Measurements from ENCODE around the gene VRK1. TPM values are rescaled to one million over a fixed set of nuclear protein-coding genes. Genes with fewer than 3 reads are reported as not detected.

Gene VRK1
- total RNA-seq, 2 experiments from 2014 or later, result 97.5 to 97.9 TPM

- H3K27ac ChIP-seq (ENCODE audit: low read depth, low read length, poor library complexity, severe bottlenecking), result no peak overlapping the region
- no peak overlapping the region for H3K4me2 ChIP-seq (ENCODE audit: low read length)
- no peaks in the 10 kb centered on the region for H3K9me3 ChIP-seq (ENCODE audit: low read length)
- no peaks in the 10 kb centered on the region for H3K9me2 ChIP-seq (ENCODE audit: insufficient read depth, low read length)
- BruUV-seq (replicated peaks), result no TSS peak
- H3K4me1 ChIP-seq (ENCODE audit: insufficient read depth, low read length, poor library complexity, severe bottlenecking), result no peaks in the 10 kb centered on the region
- H3K4me3 ChIP-seq (ENCODE audit: low read depth, low read length, poor library complexity, severe bottlenecking), result no peak overlapping the region
- H3K36me3 ChIP-seq (ENCODE audit: insufficient read depth, low read length), result no peaks in the 10 kb centered on the region
- no peaks in the 10 kb centered on the region for H3K79me2 ChIP-seq (ENCODE audit: insufficient read depth, low read depth, low read length)
- intact Hi-C loops (cut with micrococcal nuclease; ENCODE audit: unreplicated experiment), result no loop called here
- H2AFZ ChIP-seq (ENCODE audit: low read length), result no peak overlapping the region
- ChIA-PET CTCF (ENCODE audit: unreplicated experiment) (no interaction called here), POLR2A (no interaction called here)
- TF ChIP-seq CTCF (conservative IDR thresholded peaks at IDR 0.05; ENCODE audit: low read length) (no peak), EZH2phosphoT487 (IDR thresholded peaks at IDR 0.05; ENCODE audit: borderline replicate concordance, low read depth, low read length) (no peak)
- H4K20me1 ChIP-seq (ENCODE audit: insufficient read depth, low read length), result no peaks in the 10 kb centered on the region
- DNase-seq (ENCODE audit: low spot score), result no peak
Observed at GRCh38 chr14:96772929-96773328, 24.3 kb upstream of the VRK1 start.

GRCh38 chr14:96776791-96777190 is 20.4 kb upstream of the VRK1 start:
- Histone ChIP-seq H3K27ac (ENCODE audit: low read depth, low read length, poor library complexity, severe bottlenecking) (no peak overlapping the region), H2AFZ (ENCODE audit: low read length) (no peak overlapping the region), H4K20me1 (ENCODE audit: insufficient read depth, low read length) (no peaks in the 10 kb centered on the region), H3K36me3 (ENCODE audit: insufficient read depth, low read length) (no peaks in the 10 kb centered on the region), H3K9me2 (ENCODE audit: insufficient read depth, low read length) (no peaks in the 10 kb centered on the region), H3K4me3 (ENCODE audit: low read depth, low read length, poor library complexity, severe bottlenecking) (no peak overlapping the region), H3K4me2 (ENCODE audit: low read length) (no peak overlapping the region), H3K4me1 (ENCODE audit: insufficient read depth, low read length, poor library complexity, severe bottlenecking) (no peaks in the 10 kb centered on the region), H3K79me2 (ENCODE audit: insufficient read depth, low read depth, low read length) (no peaks in the 10 kb centered on the region), H3K9me3 (ENCODE audit: low read length) (no peaks in the 10 kb centered on the region)
- intact Hi-C loops (cut with micrococcal nuclease; ENCODE audit: unreplicated experiment), result no loop called here
- ChIA-PET POLR2A (interaction anchor here (0.6 kb wide), 2 partner anchors 123 to 251 kb away, joined by 3 to 5 read pairs; no protein-coding TSS in a partner anchor), CTCF (ENCODE audit: unreplicated experiment) (no interaction called here)
- TF ChIP-seq EZH2phosphoT487 (IDR thresholded peaks at IDR 0.05; ENCODE audit: borderline replicate concordance, low read depth, low read length) (no peak), CTCF (conservative IDR thresholded peaks at IDR 0.05; ENCODE audit: low read length) (no peak)
- no TSS peak for BruUV-seq (replicated peaks)
- no peak for DNase-seq (ENCODE audit: low spot score)

- Histone ChIP-seq H3K4me3 (ENCODE audit: low read depth, low read length, poor library complexity, severe bottlenecking) (no peak overlapping the region), H3K79me2 (ENCODE audit: insufficient read depth, low read depth, low read length) (no peaks in the 10 kb centered on the region), H3K4me1 (ENCODE audit: insufficient read depth, low read length, poor library complexity, severe bottlenecking) (no peaks in the 10 kb centered on the region), H3K36me3 (ENCODE audit: insufficient read depth, low read length) (no peaks in the 10 kb centered on the region), H3K9me3 (ENCODE audit: low read length) (no peaks in the 10 kb centered on the region), H4K20me1 (ENCODE audit: insufficient read depth, low read length) (no peaks in the 10 kb centered on the region), H2AFZ (ENCODE audit: low read length) (no peak overlapping the region), H3K4me2 (ENCODE audit: low read length) (no peak overlapping the region), H3K9me2 (ENCODE audit: insufficient read depth, low read length) (no peaks in the 10 kb centered on the region), H3K27ac (ENCODE audit: low read depth, low read length, poor library complexity, severe bottlenecking) (no peak overlapping the region)
- no peak for DNase-seq (ENCODE audit: low spot score)
- no peak for TF ChIP-seq EZH2phosphoT487 (IDR thresholded peaks at IDR 0.05; ENCODE audit: borderline replicate concordance, low read depth, low read length)
- ChIA-PET POLR2A (no interaction called here), CTCF (ENCODE audit: unreplicated experiment) (no interaction called here)
- intact Hi-C loops (cut with micrococcal nuclease; ENCODE audit: unreplicated experiment), result no loop called here
- no TSS peak for BruUV-seq (replicated peaks)
Observed at GRCh38 chr14:96780500-96780899, 16.7 kb upstream of the VRK1 start.
